Measurements from ENCODE around the gene YJU2. TPM values are rescaled to one million over a fixed set of nuclear protein-coding genes. Genes with fewer than 3 reads are reported as not detected.

YJU2 gene
- total and polyA plus RNA-seq, 2 of the 13 experiments (the other 11 are each of a cell fraction or from before 2014, with no cell fraction given): 9.3 to 17.9 TPM

- TF ChIP-seq, protein P1, sequence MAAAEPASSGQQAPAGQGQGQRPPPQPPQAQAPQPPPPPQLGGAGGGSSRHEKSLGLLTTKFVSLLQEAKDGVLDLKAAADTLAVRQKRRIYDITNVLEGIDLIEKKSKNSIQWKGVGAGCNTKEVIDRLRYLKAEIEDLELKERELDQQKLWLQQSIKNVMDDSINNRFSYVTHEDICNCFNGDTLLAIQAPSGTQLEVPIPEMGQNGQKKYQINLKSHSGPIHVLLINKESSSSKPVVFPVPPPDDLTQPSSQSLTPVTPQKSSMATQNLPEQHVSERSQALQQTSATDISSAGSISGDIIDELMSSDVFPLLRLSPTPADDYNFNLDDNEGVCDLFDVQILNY (CRISPR knock-in tag; conservative IDR thresholded peaks at IDR 0.05): no peak
- TF ChIP-seq KLF16 (CRISPR knock-in tag; IDR thresholded peaks at IDR 0.05) (peak in 1 of 2 experiments; percentile 17; a peak in 1 of 4 replicates), KLF11 (CRISPR knock-in tag; IDR thresholded peaks at IDR 0.05) (no peak), SOX5 (CRISPR knock-in tag; IDR thresholded peaks at IDR 0.05; ENCODE audit: borderline replicate concordance) (peak; percentile 75), HNF4A (CRISPR knock-in tag; IDR thresholded peaks at IDR 0.05) (peak; percentile 58), ZNF121 (CRISPR knock-in tag; IDR thresholded peaks at IDR 0.05) (0 out of 2 replicates have a peak, but pooled peaks have one; percentile 19), FOXK2 (IDR thresholded peaks at IDR 0.05) (0 out of 2 replicates have a peak, but pooled peaks have one; percentile 7), ZNF468 (CRISPR knock-in tag; IDR thresholded peaks at IDR 0.05) (no peak), ZNF17 (CRISPR knock-in tag; IDR thresholded peaks at IDR 0.05) (no peak)
- TF ChIP-seq, protein P2, sequence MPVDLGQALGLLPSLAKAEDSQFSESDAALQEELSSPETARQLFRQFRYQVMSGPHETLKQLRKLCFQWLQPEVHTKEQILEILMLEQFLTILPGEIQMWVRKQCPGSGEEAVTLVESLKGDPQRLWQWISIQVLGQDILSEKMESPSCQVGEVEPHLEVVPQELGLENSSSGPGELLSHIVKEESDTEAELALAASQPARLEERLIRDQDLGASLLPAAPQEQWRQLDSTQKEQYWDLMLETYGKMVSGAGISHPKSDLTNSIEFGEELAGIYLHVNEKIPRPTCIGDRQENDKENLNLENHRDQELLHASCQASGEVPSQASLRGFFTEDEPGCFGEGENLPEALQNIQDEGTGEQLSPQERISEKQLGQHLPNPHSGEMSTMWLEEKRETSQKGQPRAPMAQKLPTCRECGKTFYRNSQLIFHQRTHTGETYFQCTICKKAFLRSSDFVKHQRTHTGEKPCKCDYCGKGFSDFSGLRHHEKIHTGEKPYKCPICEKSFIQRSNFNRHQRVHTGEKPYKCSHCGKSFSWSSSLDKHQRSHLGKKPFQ (CRISPR knock-in tag; IDR thresholded peaks at IDR 0.05; ENCODE audit: insufficient replicate concordance): peak; percentile 73
- TF ChIP-seq, protein P3, sequence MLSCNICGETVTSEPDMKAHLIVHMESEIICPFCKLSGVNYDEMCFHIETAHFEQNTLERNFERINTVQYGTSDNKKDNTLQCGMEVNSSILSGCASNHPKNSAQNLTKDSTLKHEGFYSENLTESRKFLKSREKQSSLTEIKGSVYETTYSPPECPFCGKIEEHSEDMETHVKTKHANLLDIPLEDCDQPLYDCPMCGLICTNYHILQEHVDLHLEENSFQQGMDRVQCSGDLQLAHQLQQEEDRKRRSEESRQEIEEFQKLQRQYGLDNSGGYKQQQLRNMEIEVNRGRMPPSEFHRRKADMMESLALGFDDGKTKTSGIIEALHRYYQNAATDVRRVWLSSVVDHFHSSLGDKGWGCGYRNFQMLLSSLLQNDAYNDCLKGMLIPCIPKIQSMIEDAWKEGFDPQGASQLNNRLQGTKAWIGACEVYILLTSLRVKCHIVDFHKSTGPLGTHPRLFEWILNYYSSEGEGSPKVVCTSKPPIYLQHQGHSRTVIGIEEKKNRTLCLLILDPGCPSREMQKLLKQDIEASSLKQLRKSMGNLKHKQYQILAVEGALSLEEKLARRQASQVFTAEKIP (CRISPR knock-in tag; IDR thresholded peaks at IDR 0.05; ENCODE audit: borderline replicate concordance): no peak
- TF ChIP-seq, protein P4, sequence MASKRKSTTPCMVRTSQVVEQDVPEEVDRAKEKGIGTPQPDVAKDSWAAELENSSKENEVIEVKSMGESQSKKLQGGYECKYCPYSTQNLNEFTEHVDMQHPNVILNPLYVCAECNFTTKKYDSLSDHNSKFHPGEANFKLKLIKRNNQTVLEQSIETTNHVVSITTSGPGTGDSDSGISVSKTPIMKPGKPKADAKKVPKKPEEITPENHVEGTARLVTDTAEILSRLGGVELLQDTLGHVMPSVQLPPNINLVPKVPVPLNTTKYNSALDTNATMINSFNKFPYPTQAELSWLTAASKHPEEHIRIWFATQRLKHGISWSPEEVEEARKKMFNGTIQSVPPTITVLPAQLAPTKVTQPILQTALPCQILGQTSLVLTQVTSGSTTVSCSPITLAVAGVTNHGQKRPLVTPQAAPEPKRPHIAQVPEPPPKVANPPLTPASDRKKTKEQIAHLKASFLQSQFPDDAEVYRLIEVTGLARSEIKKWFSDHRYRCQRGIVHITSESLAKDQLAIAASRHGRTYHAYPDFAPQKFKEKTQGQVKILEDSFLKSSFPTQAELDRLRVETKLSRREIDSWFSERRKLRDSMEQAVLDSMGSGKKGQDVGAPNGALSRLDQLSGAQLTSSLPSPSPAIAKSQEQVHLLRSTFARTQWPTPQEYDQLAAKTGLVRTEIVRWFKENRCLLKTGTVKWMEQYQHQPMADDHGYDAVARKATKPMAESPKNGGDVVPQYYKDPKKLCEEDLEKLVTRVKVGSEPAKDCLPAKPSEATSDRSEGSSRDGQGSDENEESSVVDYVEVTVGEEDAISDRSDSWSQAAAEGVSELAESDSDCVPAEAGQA (IDR thresholded peaks at IDR 0.05; ENCODE audit: low read depth): no peak
- TF ChIP-seq, protein P4 (CRISPR knock-in tag; IDR thresholded peaks at IDR 0.05; ENCODE audit: borderline replicate concordance): no peak
- TF ChIP-seq, protein P5, sequence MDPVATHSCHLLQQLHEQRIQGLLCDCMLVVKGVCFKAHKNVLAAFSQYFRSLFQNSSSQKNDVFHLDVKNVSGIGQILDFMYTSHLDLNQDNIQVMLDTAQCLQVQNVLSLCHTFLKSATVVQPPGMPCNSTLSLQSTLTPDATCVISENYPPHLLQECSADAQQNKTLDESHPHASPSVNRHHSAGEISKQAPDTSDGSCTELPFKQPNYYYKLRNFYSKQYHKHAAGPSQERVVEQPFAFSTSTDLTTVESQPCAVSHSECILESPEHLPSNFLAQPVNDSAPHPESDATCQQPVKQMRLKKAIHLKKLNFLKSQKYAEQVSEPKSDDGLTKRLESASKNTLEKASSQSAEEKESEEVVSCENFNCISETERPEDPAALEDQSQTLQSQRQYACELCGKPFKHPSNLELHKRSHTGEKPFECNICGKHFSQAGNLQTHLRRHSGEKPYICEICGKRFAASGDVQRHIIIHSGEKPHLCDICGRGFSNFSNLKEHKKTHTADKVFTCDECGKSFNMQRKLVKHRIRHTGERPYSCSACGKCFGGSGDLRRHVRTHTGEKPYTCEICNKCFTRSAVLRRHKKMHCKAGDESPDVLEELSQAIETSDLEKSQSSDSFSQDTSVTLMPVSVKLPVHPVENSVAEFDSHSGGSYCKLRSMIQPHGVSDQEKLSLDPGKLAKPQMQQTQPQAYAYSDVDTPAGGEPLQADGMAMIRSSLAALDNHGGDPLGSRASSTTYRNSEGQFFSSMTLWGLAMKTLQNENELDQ (CRISPR knock-in tag; IDR thresholded peaks at IDR 0.05; ENCODE audit: borderline replicate concordance): no peak
- TF ChIP-seq, protein P6, sequence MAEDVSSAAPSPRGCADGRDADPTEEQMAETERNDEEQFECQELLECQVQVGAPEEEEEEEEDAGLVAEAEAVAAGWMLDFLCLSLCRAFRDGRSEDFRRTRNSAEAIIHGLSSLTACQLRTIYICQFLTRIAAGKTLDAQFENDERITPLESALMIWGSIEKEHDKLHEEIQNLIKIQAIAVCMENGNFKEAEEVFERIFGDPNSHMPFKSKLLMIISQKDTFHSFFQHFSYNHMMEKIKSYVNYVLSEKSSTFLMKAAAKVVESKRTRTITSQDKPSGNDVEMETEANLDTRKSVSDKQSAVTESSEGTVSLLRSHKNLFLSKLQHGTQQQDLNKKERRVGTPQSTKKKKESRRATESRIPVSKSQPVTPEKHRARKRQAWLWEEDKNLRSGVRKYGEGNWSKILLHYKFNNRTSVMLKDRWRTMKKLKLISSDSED (CRISPR knock-in tag; IDR thresholded peaks at IDR 0.05): no peak
Measured at GRCh38 chr19:4234142-4234861, 12.6 kb upstream of the YJU2 start (continued).
